ENCODE data around the gene HUWE1.

The HUWE1 gene

DNA sequence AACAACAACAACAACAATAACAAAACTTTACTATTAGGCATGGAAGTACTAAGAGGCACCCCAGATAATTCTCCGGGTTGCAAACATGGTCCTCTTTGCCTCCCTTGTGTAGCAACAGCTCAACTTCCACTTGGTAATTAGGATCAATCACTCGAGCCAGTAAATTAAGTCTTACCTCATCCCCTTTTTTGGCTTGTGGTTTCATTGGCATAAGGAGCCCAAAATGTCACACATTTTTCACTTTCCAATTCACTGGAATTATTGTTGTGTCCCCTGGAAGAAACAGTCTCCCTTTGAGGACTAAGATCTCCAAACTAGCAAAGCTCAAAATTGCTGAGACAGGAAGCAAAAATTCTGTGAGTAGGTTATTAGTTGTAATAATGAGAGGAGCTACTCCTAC, 203.1 kb downstream of the HUWE1 start:
- DNase-seq = no peak

All from stimulated activated naive CD4-positive, alpha-beta T cell treated with Interleukin-2 at 50 U/mL for 16 hours (primary cell).